DMS 273 (cell line): ENCODE data around the gene SOWAHA.
"Not testable (repeated sequence)": the region's sequence is repeated elsewhere in the genome, so short reads cannot be mapped to it uniquely, and the experiment has no call there.

Source experiments
- DNase-seq: peaks from one replicate; lab custom pipeline; 2025; ENCODE audit not compliant: unreplicated experiment; lab: John Stamatoyannopoulos, UW

SOWAHA gene

DNA sequence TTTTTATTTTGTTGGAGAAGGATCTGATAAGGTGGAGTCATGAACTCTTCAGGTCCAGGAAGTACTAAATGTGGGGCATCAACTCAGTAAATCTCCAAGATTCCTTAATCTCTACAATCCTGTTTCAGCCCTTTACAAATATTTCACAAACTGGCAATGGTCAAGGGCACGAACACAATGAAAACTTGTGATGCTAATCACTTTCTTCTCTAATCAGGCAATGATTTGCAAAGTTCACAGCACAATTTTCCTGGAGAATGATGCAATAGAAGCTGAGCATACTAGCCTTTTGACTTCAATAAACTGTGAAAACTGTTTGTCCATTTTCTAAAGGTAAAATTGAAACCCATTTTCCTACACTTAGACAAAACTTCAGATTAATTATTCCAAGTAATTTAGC, 36.2 kb downstream of the SOWAHA start:
- no peak for DNase-seq

- no peak for DNase-seq
Measured at GRCh38 chr5:132850066-132850465, 37.0 kb downstream of the SOWAHA start.

DNA sequence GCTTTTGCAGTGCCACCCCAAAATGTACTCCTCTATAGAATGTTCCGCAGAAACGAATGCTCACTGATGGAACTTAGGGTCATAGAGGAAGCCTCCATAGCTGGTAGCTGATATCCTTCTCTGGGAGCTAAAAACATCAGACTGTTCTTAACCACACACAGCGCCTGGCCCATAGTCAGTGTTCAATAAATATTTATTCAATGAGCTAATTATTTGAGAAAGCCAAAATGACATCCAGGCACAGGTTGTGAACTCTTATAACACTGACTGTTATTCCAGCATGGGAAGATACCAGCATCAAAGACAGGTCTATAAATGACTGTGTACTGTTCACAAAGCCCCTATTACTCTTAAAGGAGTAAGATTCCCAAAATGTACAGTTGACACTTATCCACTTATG, 40.2 kb downstream of the SOWAHA start:
- no peak for DNase-seq

GRCh38 chr5:132853790-132854189, 40.7 kb downstream of the SOWAHA start:
- DNase-seq = no peak

DNA sequence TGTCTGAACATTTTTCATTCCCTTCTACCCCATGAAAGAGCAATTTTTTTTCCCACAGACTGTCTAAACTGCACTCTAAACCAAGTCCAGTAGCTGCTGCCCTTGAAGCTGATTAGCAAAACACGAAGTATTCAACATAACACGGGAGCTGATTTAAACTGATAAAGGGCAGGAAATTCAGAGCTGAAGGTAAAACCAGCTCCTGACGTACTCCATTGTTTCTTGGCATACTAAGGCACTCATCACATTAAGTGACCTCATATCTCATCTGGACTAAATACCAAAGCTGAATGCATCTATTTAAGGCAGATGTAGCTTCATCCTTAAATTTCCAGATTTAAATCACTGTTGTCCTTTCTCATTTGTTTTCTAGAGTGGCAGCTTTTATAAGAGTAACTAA, 41.2 kb downstream of the SOWAHA start:
- DNase-seq = no peak

GRCh38 chr5:132854992-132855391, 41.9 kb downstream of the SOWAHA start:
- not testable (repeated sequence) for DNase-seq

GRCh38 chr5:132856011-132856410, 42.9 kb downstream of the SOWAHA start:
- no peak for DNase-seq

DNA sequence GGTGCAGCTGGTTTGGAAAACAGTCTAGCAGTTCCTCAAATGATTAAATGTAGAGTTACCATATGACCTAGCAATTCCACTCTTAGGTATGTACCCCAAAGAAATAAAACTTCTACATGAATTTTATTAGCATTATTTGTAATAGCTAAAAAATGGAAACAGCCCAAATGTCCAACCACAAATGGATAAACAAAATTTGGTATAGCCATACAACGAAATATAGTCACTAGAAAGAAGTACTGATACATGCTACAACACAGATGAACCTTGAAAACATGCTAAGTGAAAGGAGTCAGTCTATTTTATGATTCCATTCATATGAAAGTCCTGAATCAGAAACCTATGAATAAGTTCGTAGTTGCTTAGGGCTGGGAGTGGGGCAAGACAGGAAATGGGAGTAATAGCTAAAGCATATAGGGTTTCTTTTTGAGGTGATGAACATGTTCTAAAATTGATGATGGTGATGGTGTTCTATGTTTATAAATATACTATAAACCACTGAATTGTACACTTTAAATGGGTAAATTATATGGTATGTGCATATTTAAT, 46.9 kb downstream of the SOWAHA start:
- no peak for DNase-seq

GRCh38 chr5:132860742-132861141, 47.6 kb downstream of the SOWAHA start:
- no peak for DNase-seq

- no peak for DNase-seq
Measured at GRCh38 chr5:132865668-132866341, 52.7 kb downstream of the SOWAHA start.
